Sigmoid colon (tissue), 4 donors: ENCODE measurements around the gene TOP3B.

Experiments
- CTCF ChIP-seq, 4 experiments: fragments of 450-650 bp in 3 of 4; fragments of 200-600 bp in 1 of 4; IDR thresholded peaks; one replicate each; pipeline ENCODE4 v1.5.1; 2016 to 2019; ENCODE audit warnings: antibody characterized with exemption in 4 of 4, mild to moderate bottlenecking in 3 of 4, moderate library complexity in 2 of 4
- POLR2A ChIP-seq, 2 donors: fragments of 450-650 bp; IDR thresholded peaks; one replicate each; pipeline ENCODE4 v1.6.1; 2016; ENCODE audit warnings: antibody characterized with exemption in 2 of 2, mild to moderate bottlenecking in 2 of 2, moderate library complexity in 2 of 2
- POLR2AphosphoS5 ChIP-seq, 4 donors: sonication (generic); formaldehyde crosslinking; IDR thresholded peaks; one replicate each; pipeline ENCODE4 v1.6.1; 2017; ENCODE audit warnings: antibody characterized with exemption in 4 of 4

- no peak for TF ChIP-seq POLR2AphosphoS5 (IDR thresholded peaks at IDR 0.05)
- no peak for TF ChIP-seq CTCF (IDR thresholded peaks at IDR 0.05)
- no peak for TF ChIP-seq POLR2A (IDR thresholded peaks at IDR 0.05)
Observed at GRCh38 chr22:21922370-21923162, 60.0 kb downstream of the TOP3B start.
